Activated CD8-positive, alpha-beta memory T cell treated with anti-CD3 and anti-CD28 coated beads, Interleukin-2, amount 10 ng/mL, durations not matched to agents 7 days and 5 days (primary cell): ENCODE data around the gene PIM1. TPM values are rescaled to one million over a fixed set of nuclear protein-coding genes. Genes with fewer than 3 reads are reported as not detected.
"Not testable (repeated sequence)": the region's sequence is repeated elsewhere in the genome, so short reads cannot be mapped to it uniquely, and the experiment has no call there.

ENCODE experiments used
- ATAC-seq: fragments of 150-1000 bp; cut with Tn5 transposase; one replicate; pipeline ENCODE4 v1.10.0; 2021; ENCODE audit warnings: moderate library complexity
- CTCF ChIA-PET: fragments of 350-600 bp; sonication (Branson Sonifier 250); formaldehyde crosslinking; loops from one replicate; lab custom pipeline; 2021; ENCODE audit warnings: antibody characterized with exemption; lab: Charles Lee
- DNase-seq: peaks from one replicate; pipeline ENCODE4 v3.0.0-alpha.2; 2020
- H3K27ac Mint-ChIP-seq: one replicate; pipeline ENCODE4 v1.8.0; 2021; ENCODE audit warnings: mild to moderate bottlenecking, mixed read lengths
- H3K27me3 Mint-ChIP-seq: one replicate; pipeline ENCODE4 v1.8.0; 2021; ENCODE audit warnings: mixed read lengths
- H3K36me3 Mint-ChIP-seq: one replicate; pipeline ENCODE4 v1.8.0; 2021; ENCODE audit warnings: mild to moderate bottlenecking, mixed read lengths
- H3K4me1 Mint-ChIP-seq: one replicate; pipeline ENCODE4 v1.8.0; 2021; ENCODE audit warnings: mixed read lengths
- H3K4me3 Mint-ChIP-seq: one replicate; pipeline ENCODE4 v1.8.0; 2021; ENCODE audit warnings: mild to moderate bottlenecking, moderate library complexity, mixed read lengths
- H3K9me3 Mint-ChIP-seq: one replicate; pipeline ENCODE4 v1.8.0; 2022; ENCODE audit warnings: low read depth, mixed read lengths
- total RNA-seq, 2 experiments: library from RNA; stranded (reverse); gene quantifications; one replicate each; pipeline ENCODE4 v1.2.3, GENCODE V29; 2021

PIM1 gene
- 100 to 1,000 TPM; 361 to 464 TPM for total RNA-seq

DNA sequence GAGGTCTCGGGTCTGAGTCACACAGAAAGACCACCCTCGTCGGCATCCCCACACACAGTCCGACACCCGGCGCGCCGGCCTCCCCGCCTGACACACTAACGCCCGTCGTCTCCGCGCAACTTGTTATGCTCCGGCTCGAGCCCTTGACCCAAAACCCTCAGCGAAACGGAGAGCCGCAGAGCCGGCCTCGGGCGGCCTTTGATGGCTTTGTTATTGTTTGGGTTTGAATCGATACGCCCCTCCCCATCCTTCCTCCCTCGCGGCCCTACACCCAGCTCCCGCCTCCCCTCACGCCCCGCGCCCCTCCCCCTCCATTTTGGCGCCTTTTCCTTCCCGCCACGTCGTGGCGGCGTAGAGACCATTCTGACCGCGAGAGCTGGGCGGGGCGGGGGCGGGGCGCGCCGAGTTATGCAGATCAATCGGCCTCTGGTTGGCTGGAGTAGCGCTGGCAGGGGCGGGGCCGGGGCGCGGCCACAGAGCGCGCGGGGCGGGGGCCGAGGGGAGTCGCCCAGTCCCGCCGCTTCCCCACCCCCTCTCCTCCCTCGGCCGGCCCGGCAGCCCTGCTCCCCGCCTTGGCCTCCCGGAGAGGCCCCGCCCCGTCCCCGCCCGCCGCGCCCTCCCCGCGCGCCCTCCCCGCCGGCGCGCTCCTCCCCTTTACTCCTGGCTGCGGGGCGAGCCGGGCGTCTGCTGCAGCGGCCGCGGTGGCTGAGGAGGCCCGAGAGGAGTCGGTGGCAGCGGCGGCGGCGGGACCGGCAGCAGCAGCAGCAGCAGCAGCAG lies at the start of gene PIM1:
Gene PIM1, plus strand, starts transcription at position 657 of the 777 bp plus-strand sequence. CDS start 424 bp downstream, outside the sequence.
- peak; percentile 85 for ATAC-seq
- Mint-ChIP-seq H3K27me3 (no peaks in the 10 kb centered on the region), H3K4me1 (peaks cover 30% of the 10 kb centered on the region), H3K4me3 (peak within 1 kb of the TSS; percentile 93), H3K36me3 (peaks cover 43% of the 10 kb centered on the region), H3K27ac (peak within 1 kb of the TSS; percentile 96), H3K9me3 (no peaks in the 10 kb centered on the region)
- DNase-seq: peak; percentile 100
- CTCF ChIA-PET: interaction anchor here (1.0 to 18.3 kb wide), 12 partner anchors 9 to 165 kb away, joined by 3 to 424 read pairs (median 10); partner anchors contain the start of genes TBC1D22B and TMEM217

DNA sequence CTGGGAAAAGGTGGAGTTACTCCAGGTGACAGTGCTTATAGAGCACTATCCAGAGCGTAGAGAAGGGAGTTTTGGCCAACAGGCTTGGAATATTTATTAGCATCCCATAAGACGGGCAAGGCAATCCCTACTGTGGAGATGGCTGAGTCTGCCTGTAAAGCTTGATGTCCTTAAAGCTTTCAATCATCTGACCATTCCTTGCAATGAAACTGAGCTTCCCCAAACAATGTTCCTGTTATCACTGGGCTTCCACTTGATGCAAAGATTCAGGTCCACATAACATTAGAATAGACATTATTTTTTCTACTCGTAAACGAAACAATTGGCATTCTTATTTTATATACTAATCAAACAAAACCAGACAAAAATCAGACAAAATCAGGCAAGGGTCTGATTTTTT lies 48.4 kb upstream of the PIM1 start:
- CTCF ChIA-PET: interaction anchor here (0.9 to 1.0 kb wide), 2 partner anchors 9 to 20 kb away, joined by 3 read pairs; no protein-coding TSS in a partner anchor

GRCh38 chr6:37122861-37123260 lies 47.1 kb upstream of the PIM1 start:
- CTCF ChIA-PET: interaction anchor here (1.6 kb wide), 1 partner anchor 9 kb away, joined by 3 read pairs; no protein-coding TSS in a partner anchor
- no peaks in the 10 kb centered on the region for H3K36me3 Mint-ChIP-seq
- no peaks in the 10 kb centered on the region for H3K9me3 Mint-ChIP-seq
- H3K4me1 Mint-ChIP-seq: peaks cover 3% of the 10 kb centered on the region
- no peak for DNase-seq
- no peak overlapping the region for H3K4me3 Mint-ChIP-seq
- H3K27ac Mint-ChIP-seq: no peak overlapping the region
- H3K27me3 Mint-ChIP-seq: peaks cover 3% of the 10 kb centered on the region
- ATAC-seq: no peak

More for the DNA sequence above, 48.4 kb upstream of the PIM1 start:
- ATAC-seq (no peak), DNase-seq (no peak)
- H3K27me3 Mint-ChIP-seq: peaks cover under 1% of the 10 kb centered on the region
- H3K4me1 Mint-ChIP-seq: peaks cover 3% of the 10 kb centered on the region
- no peak overlapping the region for H3K4me3 Mint-ChIP-seq
- H3K27ac Mint-ChIP-seq: no peak overlapping the region
- H3K9me3 Mint-ChIP-seq: no peaks in the 10 kb centered on the region
- no peaks in the 10 kb centered on the region for H3K36me3 Mint-ChIP-seq

DNA sequence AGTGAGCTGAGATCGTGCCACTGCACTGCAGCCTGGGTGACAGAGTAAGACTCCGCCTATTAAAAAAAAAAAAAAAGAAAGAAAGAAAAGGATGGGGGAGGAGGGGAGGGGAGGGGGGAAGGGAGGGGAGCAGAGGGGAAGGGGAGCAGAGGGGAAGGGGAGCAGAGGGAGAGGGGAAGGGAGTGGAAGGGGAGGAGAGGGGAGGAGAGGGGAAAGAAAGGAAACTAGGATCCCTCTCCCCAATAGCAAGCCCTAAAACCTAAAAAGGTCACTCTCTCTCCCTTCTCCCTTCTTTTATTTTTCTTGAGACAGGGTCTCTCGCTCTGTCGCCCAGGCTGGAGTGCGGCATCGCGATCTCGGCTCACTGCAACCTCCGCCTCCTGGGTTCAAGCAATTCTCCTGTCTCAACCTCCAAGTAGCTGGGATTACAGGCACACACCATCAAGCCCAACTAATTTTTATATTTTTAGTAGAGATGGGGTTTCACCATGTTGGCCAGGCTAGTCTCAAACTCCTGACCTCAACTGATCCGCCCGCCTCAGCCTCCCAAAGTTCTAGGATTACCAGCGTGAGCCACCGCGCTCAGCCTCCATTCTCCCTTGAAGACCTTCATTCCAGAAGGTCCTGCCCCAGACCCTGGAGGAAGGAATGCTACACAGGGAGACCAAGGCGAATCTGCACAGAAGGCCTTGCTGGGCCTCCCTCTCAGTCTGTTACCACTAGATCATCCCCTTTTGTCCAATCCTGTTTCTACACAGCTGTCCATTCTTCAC lies 45.8 kb upstream of the PIM1 start:
- CTCF ChIA-PET: no interaction called here
- H3K27ac Mint-ChIP-seq: no peak overlapping the region
- H3K9me3 Mint-ChIP-seq: no peaks in the 10 kb centered on the region
- no peak overlapping the region for H3K4me3 Mint-ChIP-seq
- no peaks in the 10 kb centered on the region for H3K36me3 Mint-ChIP-seq
- no peak for DNase-seq
- no peak for ATAC-seq
- H3K4me1 Mint-ChIP-seq: peaks cover 3% of the 10 kb centered on the region
- peaks cover 3% of the 10 kb centered on the region for H3K27me3 Mint-ChIP-seq

GRCh38 chr6:37125774-37126492 lies 44.0 kb upstream of the PIM1 start:
- peaks cover 3% of the 10 kb centered on the region for H3K27me3 Mint-ChIP-seq
- CTCF ChIA-PET: interaction anchor here (0.6 kb wide), 1 partner anchor 31 kb away, joined by 3 read pairs; no protein-coding TSS in a partner anchor
- no peak for DNase-seq
- no peak for ATAC-seq
- no peaks in the 10 kb centered on the region for H3K9me3 Mint-ChIP-seq
- no peak overlapping the region for H3K4me3 Mint-ChIP-seq
- H3K36me3 Mint-ChIP-seq: no peaks in the 10 kb centered on the region
- no peak overlapping the region for H3K27ac Mint-ChIP-seq
- peaks cover 12% of the 10 kb centered on the region for H3K4me1 Mint-ChIP-seq

DNA sequence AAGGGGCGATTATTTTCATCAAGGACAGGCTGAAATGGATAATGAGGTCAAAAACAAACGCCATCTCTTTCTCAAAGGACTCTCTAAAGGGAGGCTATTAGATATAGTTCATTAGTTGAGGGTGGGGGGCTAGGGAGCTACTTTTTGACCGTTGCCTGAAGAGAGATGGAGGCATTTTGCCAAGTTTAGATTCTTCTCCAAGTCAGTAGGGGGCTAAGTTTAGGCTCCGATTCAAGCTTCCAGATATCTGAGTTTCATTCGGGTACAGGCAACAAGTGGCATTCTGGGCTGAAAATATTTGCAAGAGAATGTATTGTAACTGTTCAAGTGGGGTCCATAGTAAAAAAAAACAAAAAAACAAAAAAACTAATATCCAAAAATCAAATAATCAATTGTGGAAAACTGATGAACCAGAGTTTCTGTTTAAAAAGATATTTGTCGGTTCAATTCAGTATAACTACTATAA lies 43.4 kb upstream of the PIM1 start:
- ATAC-seq (no peak), DNase-seq (no peak)
- H3K36me3 Mint-ChIP-seq: no peaks in the 10 kb centered on the region
- H3K27me3 Mint-ChIP-seq: peaks cover 3% of the 10 kb centered on the region
- H3K9me3 Mint-ChIP-seq: no peaks in the 10 kb centered on the region
- H3K27ac Mint-ChIP-seq: no peak overlapping the region
- H3K4me3 Mint-ChIP-seq: no peak overlapping the region
- CTCF ChIA-PET: interaction anchor here (0.6 kb wide), 1 partner anchor 31 kb away, joined by 3 read pairs; no protein-coding TSS in a partner anchor
- peaks cover 13% of the 10 kb centered on the region for H3K4me1 Mint-ChIP-seq

GRCh38 chr6:37126961-37127616 lies 42.9 kb upstream of the PIM1 start:
- CTCF ChIA-PET: interaction anchor here (0.5 kb wide), 1 partner anchor 39 kb away, joined by 3 read pairs; no protein-coding TSS in a partner anchor
- Mint-ChIP-seq H3K36me3 (no peaks in the 10 kb centered on the region), H3K9me3 (no peaks in the 10 kb centered on the region), H3K4me1 (peaks cover 15% of the 10 kb centered on the region), H3K4me3 (no peak overlapping the region), H3K27me3 (peaks cover 3% of the 10 kb centered on the region), H3K27ac (no peak overlapping the region)
- no peak for DNase-seq
- ATAC-seq: no peak

- H3K9me3 Mint-ChIP-seq: no peaks in the 10 kb centered on the region
- peaks cover 3% of the 10 kb centered on the region for H3K27me3 Mint-ChIP-seq
- peaks cover 15% of the 10 kb centered on the region for H3K4me1 Mint-ChIP-seq
- DNase-seq: no peak
- H3K36me3 Mint-ChIP-seq: no peaks in the 10 kb centered on the region
- no peak overlapping the region for H3K27ac Mint-ChIP-seq
- no peak for ATAC-seq
- CTCF ChIA-PET: interaction anchor here (0.5 to 1.2 kb wide), 2 partner anchors 23 to 40 kb away, joined by 3 read pairs; no protein-coding TSS in a partner anchor
- H3K4me3 Mint-ChIP-seq: no peak overlapping the region
Measured at GRCh38 chr6:37127961-37128862, 41.7 kb upstream of the PIM1 start.

DNA sequence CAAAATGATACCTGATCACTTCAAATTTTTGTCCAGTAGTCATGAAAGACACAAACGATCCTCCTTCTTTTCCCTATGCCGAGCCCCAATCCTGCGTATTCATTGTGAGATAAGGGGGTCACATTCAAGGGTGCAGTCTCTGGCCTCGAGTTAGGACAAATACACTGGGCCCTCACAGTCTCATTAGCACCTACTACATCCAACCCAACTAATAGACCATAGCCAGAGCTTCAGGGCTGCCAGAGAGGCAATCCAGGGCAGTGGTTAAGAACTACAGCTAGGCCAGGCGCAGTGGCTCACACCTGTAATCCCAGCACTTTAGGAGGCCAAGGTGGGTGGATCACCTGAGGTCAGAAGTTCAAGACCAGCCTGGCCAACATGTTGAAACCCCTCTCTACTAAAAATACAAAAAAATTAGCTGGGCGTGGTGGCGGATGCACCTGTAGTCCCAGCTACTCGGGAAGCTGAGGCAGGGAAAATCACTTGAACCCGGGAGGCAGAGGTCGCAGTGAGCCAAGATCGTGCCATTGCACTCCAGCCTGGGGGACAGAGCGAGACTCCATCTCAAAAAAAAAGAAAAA lies 41.0 kb upstream of the PIM1 start:
- H3K4me3 Mint-ChIP-seq, H3K36me3 Mint-ChIP-seq, H3K9me3 Mint-ChIP-seq, H3K27me3 Mint-ChIP-seq, DNase-seq, ATAC-seq, H3K27ac Mint-ChIP-seq: not testable (repeated sequence)
- H3K4me1 Mint-ChIP-seq: peaks cover 19% of the 10 kb centered on the region
- CTCF ChIA-PET: interaction anchor here (0.7 to 1.2 kb wide), 2 partner anchors 9 to 24 kb away, joined by 3 read pairs; no protein-coding TSS in a partner anchor

- Mint-ChIP-seq H3K27ac (no peak overlapping the region), H3K4me1 (peaks cover 26% of the 10 kb centered on the region), H3K36me3 (no peaks in the 10 kb centered on the region), H3K27me3 (peaks cover 3% of the 10 kb centered on the region), H3K4me3 (no peak overlapping the region), H3K9me3 (no peaks in the 10 kb centered on the region)
- no peak for DNase-seq
- CTCF ChIA-PET: interaction anchor here (0.7 to 2.3 kb wide), 2 partner anchors 9 to 19 kb away, joined by 3 to 5 read pairs; no protein-coding TSS in a partner anchor
- no peak for ATAC-seq
Measured at GRCh38 chr6:37129566-37129965, 40.4 kb upstream of the PIM1 start.

DNA sequence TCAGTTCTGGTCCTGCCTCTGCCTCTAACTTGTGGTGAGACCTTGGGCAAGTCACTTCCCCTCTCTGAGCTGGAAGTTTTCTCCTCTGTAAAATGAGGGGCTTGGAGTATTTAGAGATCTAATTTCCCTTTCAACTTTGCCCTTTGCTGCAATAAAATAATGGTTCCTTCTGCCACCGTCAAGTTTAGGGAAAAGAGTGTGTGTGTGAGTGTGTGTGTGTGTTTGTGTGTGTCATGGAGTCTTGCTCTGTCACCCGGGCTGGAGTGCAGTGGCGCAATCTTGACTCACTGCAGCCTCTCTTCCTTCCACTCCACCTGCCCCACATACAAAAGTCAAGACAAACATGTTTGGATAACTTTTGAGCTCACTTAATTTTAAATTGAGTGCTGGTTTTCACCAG lies 39.2 kb upstream of the PIM1 start:
- Mint-ChIP-seq H3K4me1 (peaks cover 34% of the 10 kb centered on the region), H3K27me3 (peaks cover 3% of the 10 kb centered on the region), H3K36me3 (no peaks in the 10 kb centered on the region), H3K27ac (peak overlapping the region; percentile 7), H3K4me3 (no peak overlapping the region), H3K9me3 (no peaks in the 10 kb centered on the region)
- ATAC-seq: no peak
- CTCF ChIA-PET: interaction anchor here (1.0 to 2.3 kb wide), 4 partner anchors 9 to 43 kb away, joined by 3 to 5 read pairs (median 3); no protein-coding TSS in a partner anchor
- DNase-seq: no peak
